KMS-11 (cell line): ENCODE measurements around the gene GABBR2.

Experiments used
- H2AFZ ChIP-seq: fragments of 200-600 bp; sonication (generic); 2 replicates; pipeline ENCODE4 v1.6.1; 2016; ENCODE audit warnings: antibody characterized with exemption, mixed run types, low read depth
- H3K27ac ChIP-seq: fragments of 200-600 bp; sonication (generic); 2 replicates; pipeline ENCODE4 v1.6.1; 2016; ENCODE audit warnings: mild to moderate bottlenecking, mixed run types
- H3K27me3 ChIP-seq: fragments of 200-600 bp; sonication (generic); 2 replicates; pipeline ENCODE4 v1.6.1; 2017; ENCODE audit warnings: mild to moderate bottlenecking, low read depth, mixed run types, moderate library complexity; ENCODE audit not compliant: insufficient read depth
- H3K36me3 ChIP-seq: fragments of 200-600 bp; sonication (generic); 2 replicates; pipeline ENCODE4 v1.6.1; 2017; ENCODE audit warnings: mild to moderate bottlenecking, mixed run types; ENCODE audit not compliant: insufficient read depth
- H3K4me1 ChIP-seq: fragments of 200-600 bp; sonication (generic); 2 replicates; pipeline ENCODE4 v1.6.1; 2016; ENCODE audit warnings: mild to moderate bottlenecking, low read depth, mixed run types; ENCODE audit not compliant: poor library complexity, severe bottlenecking
- H3K4me2 ChIP-seq: fragments of 200-600 bp; sonication (generic); 2 replicates; pipeline ENCODE4 v1.7.0; 2016; ENCODE audit warnings: mild to moderate bottlenecking, mixed run types
- H3K4me3 ChIP-seq: fragments of 200-600 bp; sonication (generic); IDR thresholded peaks from 2 replicates; pipeline ENCODE4 v1.6.1; 2017; ENCODE audit warnings: low read depth, low read length, mixed read lengths; ENCODE audit not compliant: insufficient read depth
- H3K79me2 ChIP-seq: fragments of 200-600 bp; sonication (generic); 2 replicates; pipeline ENCODE4 v1.6.1; 2016; ENCODE audit warnings: low read depth, mixed run types; ENCODE audit not compliant: insufficient read depth
- H3K9ac ChIP-seq: fragments of 200-600 bp; sonication (generic); 2 replicates; pipeline ENCODE4 v1.6.1; 2016; ENCODE audit warnings: mild to moderate bottlenecking, mixed run types
- H4K20me1 ChIP-seq: fragments of 200-600 bp; sonication (generic); 2 replicates; pipeline ENCODE4 v1.6.1; 2016; ENCODE audit warnings: mild to moderate bottlenecking, mixed run types; ENCODE audit not compliant: insufficient read depth
- CTCF ChIP-seq: fragments of 200-600 bp; sonication (generic); conservative IDR thresholded peaks from 2 replicates; pipeline ENCODE4 v1.6.1; 2017; ENCODE audit warnings: low read depth, mild to moderate bottlenecking, antibody characterized with exemption, low read length, moderate library complexity, mixed read lengths

GABBR2 gene

GRCh38 chr9:98342098-98342819 lies 366.5 kb downstream of the GABBR2 start:
- Histone ChIP-seq H3K27me3 (no peaks in the 10 kb centered on the region), H3K4me1 (no peaks in the 10 kb centered on the region), H3K9ac (no peak overlapping the region), H3K36me3 (no peaks in the 10 kb centered on the region), H3K27ac (no peak overlapping the region), H3K4me2 (no peak overlapping the region), H3K79me2 (no peaks in the 10 kb centered on the region), H3K4me3 (no peak overlapping the region), H4K20me1 (no peaks in the 10 kb centered on the region), H2AFZ (no peak overlapping the region)
- no peak for TF ChIP-seq CTCF

GRCh38 chr9:98341157-98342097 lies 367.3 kb downstream of the GABBR2 start:
- Histone ChIP-seq H3K79me2 (no peaks in the 10 kb centered on the region), H3K27me3 (no peaks in the 10 kb centered on the region), H3K36me3 (no peaks in the 10 kb centered on the region), H3K4me3 (no peak overlapping the region), H3K27ac (no peak overlapping the region), H3K4me2 (no peak overlapping the region), H3K9ac (no peak overlapping the region), H4K20me1 (no peaks in the 10 kb centered on the region), H2AFZ (no peak overlapping the region), H3K4me1 (no peaks in the 10 kb centered on the region)
- no peak for TF ChIP-seq CTCF

- Histone ChIP-seq H3K27ac (no peak overlapping the region), H3K36me3 (no peaks in the 10 kb centered on the region), H3K79me2 (no peaks in the 10 kb centered on the region), H4K20me1 (no peaks in the 10 kb centered on the region), H2AFZ (no peak overlapping the region), H3K4me1 (no peaks in the 10 kb centered on the region), H3K4me2 (no peak overlapping the region), H3K27me3 (no peaks in the 10 kb centered on the region), H3K9ac (no peak overlapping the region), H3K4me3 (no peak overlapping the region)
- no peak for TF ChIP-seq CTCF
These were observed 368.5 kb downstream of the GABBR2 start for GRCh38 chr9:98339987-98340800.

- no peaks in the 10 kb centered on the region for H3K36me3 ChIP-seq
- H4K20me1 ChIP-seq, result no peaks in the 10 kb centered on the region
- no peak overlapping the region for H3K9ac ChIP-seq
- TF ChIP-seq CTCF, result no peak
- H3K4me1 ChIP-seq, result no peaks in the 10 kb centered on the region
- no peak overlapping the region for H3K4me3 ChIP-seq
- no peak overlapping the region for H3K4me2 ChIP-seq
- H3K27me3 ChIP-seq, result no peaks in the 10 kb centered on the region
- H2AFZ ChIP-seq, result no peak overlapping the region
- H3K27ac ChIP-seq, result no peak overlapping the region
- no peaks in the 10 kb centered on the region for H3K79me2 ChIP-seq
These were observed 373.1 kb downstream of the GABBR2 start for GRCh38 chr9:98335661-98336060.
